Activated CD8-positive, alpha-beta memory T cell treated with anti-CD3 and anti-CD28 coated beads, Interleukin-2, amount 50 U/mL, for 4 hours (primary cell): ENCODE results near the gene PHLPP2.

Experiments
- DNase-seq: peaks from one replicate; pipeline ENCODE4 v3.0.0-alpha.2; 2020

The PHLPP2 gene, protein sequence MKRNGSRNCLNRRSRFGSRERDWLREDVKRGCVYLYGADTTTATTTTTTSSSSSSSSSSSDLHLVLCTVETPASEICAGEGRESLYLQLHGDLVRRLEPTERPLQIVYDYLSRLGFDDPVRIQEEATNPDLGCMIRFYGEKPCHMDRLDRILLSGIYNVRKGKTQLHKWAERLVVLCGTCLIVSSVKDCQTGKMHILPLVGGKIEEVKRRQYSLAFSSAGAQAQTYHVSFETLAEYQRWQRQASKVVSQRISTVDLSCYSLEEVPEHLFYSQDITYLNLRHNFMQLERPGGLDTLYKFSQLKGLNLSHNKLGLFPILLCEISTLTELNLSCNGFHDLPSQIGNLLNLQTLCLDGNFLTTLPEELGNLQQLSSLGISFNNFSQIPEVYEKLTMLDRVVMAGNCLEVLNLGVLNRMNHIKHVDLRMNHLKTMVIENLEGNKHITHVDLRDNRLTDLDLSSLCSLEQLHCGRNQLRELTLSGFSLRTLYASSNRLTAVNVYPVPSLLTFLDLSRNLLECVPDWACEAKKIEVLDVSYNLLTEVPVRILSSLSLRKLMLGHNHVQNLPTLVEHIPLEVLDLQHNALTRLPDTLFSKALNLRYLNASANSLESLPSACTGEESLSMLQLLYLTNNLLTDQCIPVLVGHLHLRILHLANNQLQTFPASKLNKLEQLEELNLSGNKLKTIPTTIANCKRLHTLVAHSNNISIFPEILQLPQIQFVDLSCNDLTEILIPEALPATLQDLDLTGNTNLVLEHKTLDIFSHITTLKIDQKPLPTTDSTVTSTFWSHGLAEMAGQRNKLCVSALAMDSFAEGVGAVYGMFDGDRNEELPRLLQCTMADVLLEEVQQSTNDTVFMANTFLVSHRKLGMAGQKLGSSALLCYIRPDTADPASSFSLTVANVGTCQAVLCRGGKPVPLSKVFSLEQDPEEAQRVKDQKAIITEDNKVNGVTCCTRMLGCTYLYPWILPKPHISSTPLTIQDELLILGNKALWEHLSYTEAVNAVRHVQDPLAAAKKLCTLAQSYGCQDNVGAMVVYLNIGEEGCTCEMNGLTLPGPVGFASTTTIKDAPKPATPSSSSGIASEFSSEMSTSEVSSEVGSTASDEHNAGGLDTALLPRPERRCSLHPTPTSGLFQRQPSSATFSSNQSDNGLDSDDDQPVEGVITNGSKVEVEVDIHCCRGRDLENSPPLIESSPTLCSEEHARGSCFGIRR (N-terminal part only)

DNA sequence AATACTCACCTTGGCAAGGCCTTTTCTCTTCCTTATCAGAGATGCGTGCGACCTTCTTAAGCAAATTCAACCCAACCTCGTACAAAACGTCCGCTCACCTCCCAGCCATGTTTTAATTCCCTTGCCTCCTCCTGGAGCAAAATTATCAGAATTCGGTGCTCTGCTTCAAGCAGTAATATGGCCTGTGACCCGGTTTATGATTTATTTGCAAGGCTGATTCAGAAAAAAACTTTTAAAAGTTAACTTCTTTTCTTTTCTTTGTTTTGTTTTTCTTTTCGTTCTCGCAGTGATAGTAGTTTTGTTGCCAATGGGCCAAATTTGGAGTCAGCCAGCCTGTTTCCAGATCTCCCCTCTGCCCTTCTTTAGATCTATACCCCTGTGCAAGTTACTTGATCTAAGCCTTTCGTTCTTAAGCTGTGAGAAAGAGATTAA, at the start of gene PHLPP2:
Gene PHLPP2, minus strand, starts transcription at position 382 of the 432 bp plus-strand sequence. CDS start 9,906 bp downstream, outside the sequence.
- DNase-seq = no peak

DNA sequence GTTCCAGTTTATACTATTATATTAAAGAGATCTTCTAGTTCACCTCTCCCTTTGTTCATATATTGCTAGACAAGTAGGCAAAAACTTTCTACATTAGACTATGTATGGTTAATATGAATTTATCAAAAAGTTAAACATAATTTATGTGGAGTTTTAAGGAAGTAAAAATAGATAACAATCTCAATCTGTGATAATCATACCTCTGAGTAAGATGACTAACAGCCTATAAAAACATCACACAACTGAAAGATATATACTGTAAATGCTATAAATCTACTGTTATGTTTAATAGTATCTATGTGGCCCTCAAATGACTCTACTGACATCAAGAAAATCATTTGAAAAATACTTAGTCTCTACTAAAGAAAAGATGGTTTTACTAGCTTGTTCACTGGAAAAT, 47.1 kb upstream of the PHLPP2 start:
- DNase-seq = no peak

DNA sequence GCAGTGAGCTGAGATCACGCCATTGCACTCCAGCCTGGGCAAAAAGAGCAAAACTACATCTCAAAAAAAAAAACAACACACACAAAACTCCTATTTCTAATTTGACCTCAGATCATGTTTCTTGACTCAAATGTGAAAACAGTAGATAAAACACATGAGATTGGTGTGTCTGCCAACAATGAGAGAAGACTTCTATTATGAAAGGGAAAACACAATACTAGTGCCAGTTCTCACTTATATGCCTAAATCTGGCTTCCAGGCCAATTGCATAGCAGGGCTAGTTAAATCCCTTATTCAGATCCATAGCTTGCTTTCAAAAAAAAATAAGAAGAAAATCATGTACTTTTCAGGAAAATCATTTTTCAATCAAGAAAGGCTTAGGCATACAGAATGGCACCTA, 44.7 kb upstream of the PHLPP2 start:
- DNase-seq = no peak

DNA sequence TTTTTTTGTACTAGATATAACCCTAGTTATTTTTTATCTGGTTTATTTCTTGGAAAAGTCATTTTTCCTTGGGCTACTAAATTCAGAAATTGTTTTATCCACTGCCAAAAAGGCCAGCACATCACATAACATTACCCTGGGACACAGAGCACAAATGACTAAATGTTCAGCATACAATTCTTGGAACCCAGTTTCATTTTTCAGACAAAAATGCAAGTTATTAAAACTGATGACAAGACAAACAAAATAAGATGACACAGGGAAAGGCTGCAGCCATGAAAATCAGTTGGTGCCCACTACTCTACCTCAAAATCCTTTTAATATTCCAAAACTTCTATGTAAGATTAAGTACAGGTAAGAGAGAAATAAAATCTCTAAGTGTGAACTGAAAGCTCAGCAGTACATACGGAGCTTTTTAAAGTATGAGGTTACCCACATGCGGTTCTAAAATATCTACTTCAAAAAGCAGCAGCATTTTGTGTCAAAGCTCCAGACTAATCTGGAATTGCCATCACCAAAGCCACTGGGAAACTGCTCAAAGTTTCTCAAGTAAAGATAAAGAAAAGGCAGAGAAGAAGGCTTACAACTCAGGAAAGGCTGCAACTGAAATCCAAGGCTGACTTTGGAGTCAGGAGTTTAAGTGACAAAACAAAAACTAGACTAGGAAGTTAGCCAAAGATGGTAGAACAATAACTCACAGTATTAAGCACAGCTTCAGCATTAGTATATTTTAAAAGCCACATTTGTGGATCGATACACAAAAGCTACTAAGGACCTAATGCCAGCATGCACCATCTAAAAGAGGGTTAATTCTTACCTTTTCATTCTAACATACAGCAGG, 42.8 kb upstream of the PHLPP2 start:
- DNase-seq = no peak

DNA sequence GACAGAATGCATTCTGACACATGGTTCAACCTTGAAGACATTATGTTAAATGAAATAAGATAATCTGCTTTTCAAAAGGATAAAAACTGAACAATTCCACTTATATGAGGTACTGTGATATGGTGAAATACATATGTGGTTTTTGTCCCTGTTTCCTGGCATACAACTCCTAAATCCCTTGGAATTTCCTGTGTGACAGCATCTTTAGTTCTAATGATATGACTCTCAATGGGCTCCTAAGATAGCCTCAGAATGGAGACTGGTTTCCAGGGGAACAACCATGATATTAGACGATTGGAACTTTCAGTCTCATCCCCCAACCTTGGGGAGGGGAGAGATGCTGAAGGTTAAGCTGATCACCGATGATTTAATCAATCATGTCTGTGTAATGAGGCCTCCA, 37.7 kb upstream of the PHLPP2 start:
- no peak for DNase-seq

DNA sequence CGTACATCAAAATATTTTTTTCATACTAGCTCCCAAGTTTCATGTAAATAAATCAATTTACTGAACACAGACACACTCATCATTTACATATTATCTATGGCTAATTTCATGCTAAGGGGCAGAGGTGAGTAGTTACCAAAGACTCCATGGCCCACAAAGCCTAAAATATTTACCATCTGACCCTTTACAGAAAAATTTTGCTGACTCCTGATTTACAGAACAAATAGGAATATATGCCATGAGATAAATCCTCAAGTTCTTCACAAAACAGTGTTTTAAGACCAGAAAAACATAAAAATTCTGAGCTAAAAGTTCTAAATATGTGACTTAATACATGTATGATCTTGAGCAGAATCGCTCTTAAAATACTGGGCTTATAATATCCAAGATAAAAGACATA, 36.6 kb upstream of the PHLPP2 start:
- no peak for DNase-seq

DNA sequence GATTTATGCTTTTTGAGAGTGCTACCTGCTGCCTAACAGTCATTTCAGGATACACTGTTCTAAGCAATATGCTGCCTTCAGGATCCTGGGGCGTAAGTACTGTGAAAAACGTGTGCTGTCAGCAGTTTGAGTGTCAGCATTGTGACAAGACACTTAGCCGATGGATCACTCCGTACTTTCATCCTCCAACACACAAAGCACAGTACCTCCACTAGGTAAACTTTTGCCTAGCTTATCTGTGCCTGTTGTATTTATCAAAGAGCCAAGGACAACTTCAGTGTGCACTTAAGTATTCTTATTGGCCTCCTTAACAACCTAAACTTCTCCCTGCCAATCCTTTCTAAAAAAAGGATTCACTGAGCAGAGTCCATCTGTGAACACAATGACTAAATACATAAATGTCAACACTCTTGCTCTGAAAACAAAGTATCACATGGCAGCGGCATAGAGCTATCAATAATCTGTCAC, 33.8 kb upstream of the PHLPP2 start:
- no peak for DNase-seq

DNA sequence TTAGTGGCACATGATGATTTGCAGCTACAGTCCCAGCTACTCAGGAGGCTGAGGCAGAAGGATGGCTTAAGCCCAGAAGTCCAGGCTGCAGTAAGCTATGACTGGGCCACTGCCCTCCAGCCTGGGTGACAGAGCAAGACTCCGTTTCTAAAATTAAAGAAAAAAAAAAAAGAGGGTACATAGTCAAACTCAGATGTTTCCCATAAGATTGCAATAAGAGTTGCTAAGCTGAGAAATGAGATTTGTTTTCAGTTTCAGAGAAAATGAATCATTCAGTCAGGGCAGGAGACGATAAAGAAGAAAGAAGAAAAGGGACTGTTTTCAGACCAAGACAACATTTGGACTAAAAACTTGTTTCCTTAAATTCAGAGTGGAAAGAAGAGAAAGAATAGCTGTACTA, 30.2 kb upstream of the PHLPP2 start:
- no peak for DNase-seq

DNA sequence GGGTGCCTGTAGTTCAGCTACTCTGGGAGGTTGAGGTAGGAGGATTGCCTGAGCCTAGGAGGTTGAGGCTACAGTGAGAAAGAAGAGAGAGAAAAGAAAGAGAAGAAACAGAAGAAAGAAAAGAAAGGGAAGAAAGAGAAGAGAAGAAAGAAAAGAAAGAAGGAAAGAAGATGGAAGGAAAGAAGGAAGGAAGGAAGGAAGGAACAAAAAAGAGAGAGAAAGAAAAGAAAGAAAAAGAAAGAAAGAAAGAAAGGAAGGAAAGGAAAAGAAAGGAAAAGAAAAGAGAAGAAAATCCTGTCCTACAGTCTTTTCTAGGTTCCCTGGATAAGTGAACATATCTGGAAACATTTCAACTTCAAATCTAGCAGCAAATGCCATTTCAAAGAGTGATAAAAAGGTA, 29.6 kb upstream of the PHLPP2 start:
- no peak for DNase-seq

DNA sequence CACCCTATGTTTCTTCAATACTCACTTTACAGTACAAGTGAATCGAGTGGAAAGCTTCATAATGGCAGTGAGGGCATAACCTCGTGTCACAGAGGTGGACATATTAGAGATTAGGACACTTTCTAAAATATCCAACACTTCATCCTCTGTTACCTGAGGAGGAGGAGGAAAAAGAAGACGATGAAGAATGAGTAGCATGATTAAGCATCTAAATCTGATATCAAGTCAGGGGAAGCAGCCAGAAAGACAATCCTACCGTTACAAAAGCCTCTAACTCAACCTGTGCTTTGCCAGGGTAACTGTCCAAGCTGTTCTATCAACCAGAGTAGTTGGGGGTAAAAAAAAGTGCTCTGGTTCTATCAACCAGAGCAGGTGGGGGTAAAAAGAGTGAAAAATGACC, 23.7 kb upstream of the PHLPP2 start:
- DNase-seq = no peak

DNA sequence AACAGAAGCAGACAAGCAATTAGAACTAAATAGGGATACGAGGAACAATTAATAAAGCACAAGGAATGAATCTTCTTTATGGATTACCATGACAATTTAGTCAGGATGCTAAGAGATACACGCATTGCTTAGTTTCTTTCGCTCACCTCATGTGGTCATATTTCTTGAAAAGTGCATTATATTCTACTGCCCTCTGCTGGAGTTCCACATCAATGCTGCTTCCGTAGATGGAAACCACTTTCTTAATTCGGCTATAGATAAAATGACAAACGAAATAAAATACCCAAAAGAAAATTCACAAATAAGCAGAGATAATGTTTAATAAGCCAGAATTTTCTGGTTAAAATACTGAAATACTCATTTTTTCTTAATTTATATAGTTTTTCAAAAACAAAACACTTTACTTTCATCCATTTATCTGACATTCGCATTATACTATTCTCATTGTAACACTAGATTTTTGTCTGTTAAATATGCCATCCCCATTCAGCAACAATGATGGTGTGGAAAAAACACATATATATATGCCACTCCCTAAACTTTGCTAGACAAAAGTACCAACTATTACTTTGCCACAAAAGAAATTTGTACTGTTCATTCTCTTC, 22.0 kb upstream of the PHLPP2 start:
- DNase-seq = no peak

DNA sequence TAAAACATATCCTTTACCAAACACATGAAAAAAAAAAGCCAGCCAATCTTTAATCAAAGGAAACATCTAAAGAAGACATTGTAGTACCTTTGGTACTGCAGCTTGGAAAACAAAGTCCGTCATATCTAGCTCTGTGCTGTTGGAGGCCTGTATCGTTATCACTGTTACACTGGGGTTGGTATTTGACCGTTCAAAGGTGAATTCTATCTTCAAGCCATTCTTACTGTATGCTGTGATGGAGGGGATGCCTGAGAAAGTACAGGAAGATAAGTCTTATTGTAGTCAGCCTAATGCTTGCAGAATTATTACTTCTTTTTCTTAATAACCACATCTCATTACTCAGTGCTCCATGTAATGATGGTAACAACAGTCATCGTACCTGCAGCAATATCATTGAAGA, 14.4 kb upstream of the PHLPP2 start:
- no peak for DNase-seq

DNA sequence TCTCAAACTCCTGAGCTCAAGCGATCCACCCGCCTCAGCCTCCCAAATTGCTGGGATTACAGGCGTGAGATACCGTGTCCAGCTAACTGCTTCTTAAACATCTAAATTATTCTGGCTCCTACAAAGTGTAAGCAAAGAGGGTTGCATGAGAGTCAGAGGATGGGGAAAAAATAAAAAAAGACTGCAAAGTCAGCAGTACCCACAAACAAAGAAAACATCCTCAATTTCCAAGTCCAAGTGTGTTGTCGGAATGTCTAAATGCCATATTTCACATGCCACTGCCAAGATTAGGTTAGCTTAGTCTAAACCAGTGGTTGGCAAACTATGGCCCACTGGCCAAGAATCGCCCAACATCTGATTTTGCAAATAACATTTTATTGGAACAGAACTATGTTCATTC, 13.0 kb upstream of the PHLPP2 start:
- no peak for DNase-seq

DNA sequence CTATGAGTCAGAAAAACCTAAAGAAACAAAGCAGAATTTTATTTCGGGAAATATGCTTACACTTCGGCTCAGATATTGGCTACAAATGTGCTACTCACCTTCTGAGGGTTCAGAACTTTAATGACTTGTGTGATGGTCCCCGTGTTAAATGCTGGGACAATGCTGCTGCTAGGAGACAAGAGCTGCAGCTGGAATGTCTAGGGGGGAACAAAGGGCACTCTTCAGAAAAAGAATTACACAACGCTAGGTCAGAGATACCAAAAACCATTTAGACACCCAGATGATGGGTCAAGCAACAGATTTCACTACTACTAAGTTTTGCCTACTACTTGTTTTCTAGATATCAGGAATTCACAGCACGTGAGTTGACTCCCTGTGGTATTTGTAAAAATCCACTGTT, 10.0 kb upstream of the PHLPP2 start:
- DNase-seq = no peak

DNA sequence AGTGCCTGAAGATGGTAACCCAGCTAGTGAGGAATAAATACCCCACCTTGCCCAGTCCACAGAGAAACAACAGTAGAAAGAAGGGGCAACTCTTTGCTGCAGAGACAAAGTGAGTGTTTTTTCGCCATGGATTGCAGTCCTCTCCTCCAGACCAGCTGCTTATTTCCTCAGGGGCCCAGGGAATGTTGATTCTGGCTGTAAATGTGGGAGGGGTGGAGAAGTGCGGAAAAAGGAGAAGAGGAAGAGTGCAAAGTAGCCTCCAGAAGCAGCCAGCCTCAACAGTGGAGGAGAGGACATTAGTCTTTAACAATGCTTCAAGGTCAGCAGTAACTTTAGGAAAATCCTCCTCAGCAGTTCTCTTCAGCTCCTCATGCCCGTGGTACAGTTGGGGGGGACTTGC, 8.1 kb upstream of the PHLPP2 start:
- DNase-seq = no peak

DNA sequence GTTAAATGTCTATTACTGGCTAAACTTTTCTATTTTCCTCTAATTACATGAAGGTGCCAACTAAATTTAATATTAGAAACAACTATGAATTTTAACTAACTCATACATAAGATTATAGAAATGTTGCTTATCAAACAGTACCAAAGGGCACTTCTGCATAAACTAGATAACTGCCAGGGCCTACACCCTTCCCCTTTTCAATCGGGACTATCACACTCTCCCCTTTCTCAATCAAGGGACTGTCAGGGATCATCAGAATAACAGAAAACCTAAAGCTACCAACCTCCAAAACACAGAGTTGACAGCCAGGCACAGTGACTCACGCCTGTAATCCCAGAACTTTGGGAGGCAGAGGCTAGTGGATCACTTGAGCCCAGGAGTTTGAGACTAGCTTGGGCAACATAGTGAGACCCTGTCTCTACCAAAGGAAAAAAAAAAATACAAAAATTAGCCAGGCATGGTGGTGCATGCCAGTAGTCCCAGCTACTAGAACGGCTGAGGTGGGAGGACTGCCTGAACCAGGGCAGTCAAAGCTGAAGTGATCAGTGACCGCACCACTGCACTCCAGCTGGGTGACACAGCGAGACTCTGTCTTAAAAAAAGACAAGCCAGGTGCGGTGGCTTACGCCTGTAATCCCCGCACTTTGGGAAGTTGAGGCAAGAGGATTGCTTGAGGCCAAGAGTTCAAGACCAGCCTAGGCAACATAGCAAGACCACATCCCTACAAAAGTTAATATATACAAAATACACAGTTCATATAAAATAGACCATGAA, 3.2 kb upstream of the PHLPP2 start:
- DNase-seq = no peak

DNA sequence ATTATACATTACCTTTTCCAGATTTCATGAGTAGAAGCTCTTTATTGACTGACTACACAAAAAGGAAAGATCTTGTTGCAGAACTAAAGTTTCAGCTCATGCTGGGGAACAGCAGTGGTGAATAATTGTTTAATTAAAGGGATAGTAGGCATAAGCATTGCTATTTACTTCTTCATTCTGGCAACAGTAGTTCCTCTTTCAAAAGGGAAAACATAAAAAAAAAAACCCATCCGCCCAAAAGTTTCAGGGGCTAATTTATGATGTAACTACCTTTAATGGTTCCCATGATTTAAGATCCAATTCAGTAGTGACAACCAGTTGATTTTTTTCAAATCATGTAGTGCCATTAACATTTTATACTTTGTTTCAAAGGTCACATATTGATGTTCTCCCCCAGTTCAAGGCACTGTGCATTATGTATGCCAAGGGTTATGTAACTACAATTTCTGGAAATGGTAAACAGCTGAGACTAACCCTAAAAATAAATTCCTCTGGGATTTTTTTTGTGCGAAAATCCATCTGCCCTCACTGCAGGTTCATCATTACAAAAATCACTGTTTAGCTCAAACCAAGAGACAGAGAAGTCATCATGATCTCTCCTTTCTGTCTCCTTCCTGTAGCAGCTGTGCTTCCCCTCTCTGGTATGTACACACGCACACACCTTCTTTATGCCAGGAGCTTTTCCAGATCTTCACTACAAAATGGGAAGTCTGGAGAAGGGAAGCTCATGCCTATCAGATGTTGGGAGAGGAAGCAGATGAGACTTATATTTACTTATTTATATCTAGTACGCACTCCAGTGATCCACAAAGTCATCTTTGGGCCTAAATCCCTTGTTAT, 2.2 kb upstream of the PHLPP2 start:
- DNase-seq = no peak

DNA sequence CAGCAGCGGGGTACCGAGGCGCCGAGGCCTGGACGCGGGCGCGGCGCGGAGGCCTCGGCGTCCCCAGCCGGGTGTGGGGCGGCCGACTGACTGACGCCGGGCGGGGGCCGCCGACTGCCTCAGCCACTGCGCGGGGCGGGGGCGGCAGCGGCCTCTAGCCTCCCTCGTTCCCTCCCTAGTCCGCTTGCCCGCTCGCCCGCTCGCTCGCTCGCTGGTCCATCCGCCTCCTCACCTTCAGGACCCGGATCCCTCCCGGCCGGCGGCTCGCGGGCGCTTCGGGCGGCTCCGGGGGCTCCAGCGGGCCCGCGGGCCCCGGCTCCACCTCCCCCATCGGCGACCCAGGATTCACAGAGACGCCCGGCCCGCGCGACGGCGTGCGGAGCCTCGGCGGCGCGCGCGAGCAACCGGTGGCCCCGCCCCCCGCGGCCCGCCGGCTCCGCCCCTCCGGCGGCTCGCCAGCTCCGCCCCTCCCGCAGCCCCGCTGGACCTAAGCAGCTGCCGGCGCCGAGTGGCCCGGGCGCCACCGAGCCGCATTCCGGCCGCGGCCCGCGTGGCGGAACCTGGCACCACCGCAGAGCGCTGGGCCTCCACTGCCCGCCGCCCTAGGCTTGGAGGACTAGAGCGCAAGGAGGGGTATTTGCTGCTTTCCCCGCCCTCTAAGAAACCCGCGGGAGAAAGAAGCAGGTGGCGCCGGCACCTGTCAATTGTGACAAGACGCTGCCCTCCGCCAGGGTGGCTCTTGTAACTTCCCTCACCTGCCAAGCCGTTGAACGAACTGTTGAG, 773 bp downstream of the PHLPP2 start:
- peak; percentile 79 for DNase-seq
